GM21576 (cell line): ENCODE measurements around the gene FBXO24.

Experiments
- ATAC-seq: cut with Tn5 transposase; IDR thresholded peaks from one replicate; pipeline ENCODE4 v1.9.1; 2021; ENCODE audit warnings: mild to moderate bottlenecking, moderate library complexity; ENCODE audit not compliant: unreplicated experiment

FBXO24 gene

GRCh38 chr7:100614308-100614861, 28.3 kb downstream of the FBXO24 start:
- ATAC-seq, result no peak

GRCh38 chr7:100620239-100620638, 34.1 kb downstream of the FBXO24 start:
- no peak for ATAC-seq

- ATAC-seq, result no peak
These were observed 34.7 kb downstream of the FBXO24 start for GRCh38 chr7:100620804-100621203.

GRCh38 chr7:100621554-100621953, 35.4 kb downstream of the FBXO24 start:
- ATAC-seq, result no peak

GRCh38 chr7:100623951-100624824, 38.1 kb downstream of the FBXO24 start:
- no peak for ATAC-seq

- ATAC-seq, result no peak
These were observed 39.9 kb downstream of the FBXO24 start for GRCh38 chr7:100626055-100626454.

GRCh38 chr7:100626530-100627237, 40.6 kb downstream of the FBXO24 start:
- peak; percentile 89 for ATAC-seq

GRCh38 chr7:100627238-100627549, 41.1 kb downstream of the FBXO24 start:
- ATAC-seq, result no peak

- ATAC-seq, result no peak
These were observed 43.1 kb downstream of the FBXO24 start for GRCh38 chr7:100629117-100629716.

GRCh38 chr7:100630066-100630465, 43.9 kb downstream of the FBXO24 start:
- no peak for ATAC-seq

GRCh38 chr7:100632951-100633717, 47.0 kb downstream of the FBXO24 start:
- ATAC-seq, result peak; percentile 71

- ATAC-seq, result no peak
These were observed 53.9 kb downstream of the FBXO24 start for GRCh38 chr7:100639995-100640516.

- no peak for ATAC-seq
These were observed 54.7 kb downstream of the FBXO24 start for GRCh38 chr7:100640517-100641440.

- ATAC-seq, result no peak
These were observed 55.3 kb downstream of the FBXO24 start, which contains the start of gene TFR2 for GRCh38 chr7:100641463-100641859. Gene TFR2, minus strand, starts transcription at chr7:100641552. Its CDS starts 43 bp downstream, at chr7:100641509.

GRCh38 chr7:100641860-100642533, 55.9 kb downstream of the FBXO24 start:
- ATAC-seq, result no peak

GRCh38 chr7:100642534-100642907, 56.4 kb downstream of the FBXO24 start:
- no peak for ATAC-seq

GRCh38 chr7:100649826-100650565, 63.9 kb downstream of the FBXO24 start:
- no peak for ATAC-seq
